Stomach (tissue), 9 donors: ENCODE results near the gene TANGO6. TPM values are rescaled to one million over a fixed set of nuclear protein-coding genes. Genes with fewer than 3 reads are reported as not detected.

Experiments
- DNase-seq, 2 donors: peaks; one replicate each; pipeline versions ENCODE4 v3.0.0 to v3.0.0-alpha.2; 2013 to 2019
- H3K27ac ChIP-seq, 5 donors: fragments of 200-600 bp in 4 of 5; sonication (generic) in 4 of 5; one replicate each; pipeline ENCODE4 v1.5.1; 2013 to 2019; ENCODE audit warnings: mild to moderate bottlenecking in 1 of 5, moderate library complexity in 1 of 5
- H3K27me3 ChIP-seq, 3 donors: fragments of 200-600 bp; sonication (generic); one replicate each; pipeline ENCODE4 v1.5.1; 2017 to 2019; ENCODE audit warnings: mixed run types in 1 of 3
- H3K36me3 ChIP-seq, 4 donors: fragments of 200-600 bp; sonication (generic); 1 replicate in 3 of 4; 2 replicates in 1 of 4; pipeline ENCODE4 v1.5.1; 2016 to 2019
- H3K4me1 ChIP-seq, 4 donors: fragments of 200-600 bp; sonication (generic); one replicate each; pipeline ENCODE4 v1.5.1; 2016 to 2019
- H3K4me3 ChIP-seq, 4 donors: fragments of 200-600 bp; sonication (generic) in 3 of 4; one replicate each; pipeline ENCODE4 v1.5.1; 2016 to 2019; ENCODE audit warnings: mild to moderate bottlenecking in 1 of 4
- H3K9me3 ChIP-seq, 4 donors: fragments of 200-600 bp; sonication (generic); one replicate each; pipeline ENCODE4 v1.5.1; 2016 to 2019
- CTCF ChIP-seq, 7 experiments: fragments of 450-650 bp in 4 of 7; fragments of 200-600 bp in 3 of 7; sonication (generic) in 3 of 7; IDR thresholded peaks; one replicate each; pipeline ENCODE4 v1.5.1; 2016 to 2019; ENCODE audit warnings: antibody characterized with exemption in 7 of 7, control low read depth in 2 of 7, mild to moderate bottlenecking in 1 of 7
- EP300 ChIP-seq: sonication (generic); formaldehyde crosslinking; IDR thresholded peaks from one replicate; pipeline ENCODE4 v1.6.1; 2017; ENCODE audit warnings: antibody characterized with exemption
- POLR2A ChIP-seq, 4 donors: fragments of 450-650 bp; IDR thresholded peaks; one replicate each; pipeline ENCODE4 v1.6.1; 2016; ENCODE audit warnings: antibody characterized with exemption in 4 of 4, control low read depth in 2 of 4, mild to moderate bottlenecking in 1 of 4, moderate library complexity in 1 of 4
- POLR2AphosphoS5 ChIP-seq, 3 donors: sonication (generic); formaldehyde crosslinking; IDR thresholded peaks; one replicate each; pipeline ENCODE4 v1.6.1; 2016; ENCODE audit warnings: antibody characterized with exemption in 3 of 3
- WGBS, 5 donors: extraction: QIAGEN DNeasy Blood & Tissue Kit in 3 of 5; methylation state at CpG; one replicate each; pipeline versions ENCODE4 v1.1.5 to v1.1.7; 2013 to 2018; 5-methylcytosine and 5-hydroxymethylcytosine counted together
- intact Hi-C: fragments of 100-400 bp; cut with DNase I; formaldehyde crosslinking; loops from one replicate; pipeline ENCODE4 v1.15.1; 2023; ENCODE audit warnings: low total_unique reads
- polyA plus RNA-seq, 3 donors: library from polyadenylated mRNA; stranded (reverse); fragments of 200-250 nt; gene quantifications; one replicate each; pipeline ENCODE4 v1.2.3, GENCODE V29; 2013
- total RNA-seq, 5 donors: library from RNA; depleted of rRNA; stranded (reverse); fragments of >200 nt; gene quantifications; one replicate each; pipeline versions ENCODE4 v1.1.0 to v1.2.3, GENCODE V29; 2014 to 2016
- donor health status: healthy with polysubstance abuse.
- donor health status: Bipolar disorder and iron deficiency.
- donor health status: healthy.

The TANGO6 gene
- total and polyA plus RNA-seq, 8 donors: 2.2 to 32.7 (median 11.4) TPM

GRCh38 chr16:69127966-69128510 lies 284.7 kb downstream of the TANGO6 start:
- 83 to 92% (median 90%) methylated on average over 12 of the region's 12 CpGs for WGBS, 5 donors
- intact Hi-C loops: loop anchor here (10.0 kb wide), 1 partner anchor 283 kb away; the partner anchor contains the start of gene TANGO6
- TF ChIP-seq CTCF (IDR thresholded peaks at IDR 0.05) (no peak), POLR2A (IDR thresholded peaks at IDR 0.05) (no peak), EP300 (no peak), POLR2AphosphoS5 (IDR thresholded peaks at IDR 0.05) (no peak)
- Histone ChIP-seq H3K27ac (no peak overlapping the region), H3K9me3 (no peaks in the 10 kb centered on the region), H3K36me3 (peaks cover 0 to 14% (median 9%) of the 10 kb centered on the region in 4 donors), H3K27me3 (no peaks in the 10 kb centered on the region), H3K4me3 (no peak overlapping the region), H3K4me1 (peaks cover 10 to 61% (median 26%) of the 10 kb centered on the region in 4 donors)
- no peak for DNase-seq

- Histone ChIP-seq H3K27ac (peak overlapping the region in 2 of 5 donors; percentile 92 to 97), H3K4me1 (peaks cover 16 to 69% (median 40%) of the 10 kb centered on the region in 4 donors), H3K27me3 (no peaks in the 10 kb centered on the region), H3K9me3 (no peaks in the 10 kb centered on the region), H3K36me3 (peaks cover 0 to 14% (median 3%) of the 10 kb centered on the region in 4 donors), H3K4me3 (no peak overlapping the region)
- WGBS, 5 donors: 56 to 67% (median 64%) methylated on average over 6 of the region's 6 CpGs
- TF ChIP-seq POLR2A (IDR thresholded peaks at IDR 0.05) (no peak), CTCF (IDR thresholded peaks at IDR 0.05) (no peak), EP300 (no peak), POLR2AphosphoS5 (IDR thresholded peaks at IDR 0.05) (no peak)
- intact Hi-C loops: no loop called here
- no peak for DNase-seq
Observed at GRCh38 chr16:69130461-69130860, 287.1 kb downstream of the TANGO6 start.

GRCh38 chr16:69131167-69131838 lies 288.0 kb downstream of the TANGO6 start:
- peak in 1 of 2 donors; percentile 78 for DNase-seq
- no peaks in the 10 kb centered on the region for H3K9me3 ChIP-seq

More at GRCh38 chr16:69131167-69131838, 288.0 kb downstream of the TANGO6 start:
- Histone ChIP-seq H3K36me3 (peaks cover 0 to 14% (median 6%) of the 10 kb centered on the region in 4 donors), H3K27ac (peak overlapping the region; percentile 91 to 100 (median 97)), H3K4me3 (peak overlapping the region; percentile 94 to 99 (median 96)), H3K4me1 (peaks cover 16 to 67% (median 38%) of the 10 kb centered on the region in 4 donors), H3K27me3 (no peaks in the 10 kb centered on the region)
- 3 to 6% (median 5%) methylated on average over 15 of the region's 15 CpGs for WGBS, 5 donors
- no peak for TF ChIP-seq CTCF (IDR thresholded peaks at IDR 0.05)
- no peak for TF ChIP-seq EP300
- TF ChIP-seq POLR2A (IDR thresholded peaks at IDR 0.05): no peak
- TF ChIP-seq POLR2AphosphoS5 (IDR thresholded peaks at IDR 0.05): no peak
- intact Hi-C loops: no loop called here
